GM10266 (cell line): ENCODE data around the gene GAL3ST2.

Experiments
- DNase-seq: peaks from one replicate; pipeline ENCODE4 v3.0.0; 2012; ENCODE audit errors: extremely low spot score
- CTCF ChIP-seq: IDR thresholded peaks from 2 replicates; pipeline ENCODE4 v1.5.1; 2012; ENCODE audit warnings: mild to moderate bottlenecking, low read depth; ENCODE audit not compliant: control insufficient read depth, insufficient read depth; ENCODE audit errors: missing control alignments

GAL3ST2 gene

GRCh38 chr2:241733391-241734207, 43.0 kb upstream of the GAL3ST2 start:
- no peak for TF ChIP-seq CTCF
- DNase-seq: no peak

- DNase-seq: no peak
- TF ChIP-seq CTCF: no peak
Measured at GRCh38 chr2:241734208-241734466, 42.5 kb upstream of the GAL3ST2 start.

GRCh38 chr2:241734467-241735208, 42.0 kb upstream of the GAL3ST2 start, which contains the start of gene D2HGDH:
Gene D2HGDH (plus strand): TSS chr2:241734630. CDS start chr2:241735225, 595 bp downstream.
- DNase-seq: peak; percentile 99
- no peak for TF ChIP-seq CTCF

- no peak for DNase-seq
- no peak for TF ChIP-seq CTCF
Measured at GRCh38 chr2:241736111-241736510, 40.5 kb upstream of the GAL3ST2 start.

- TF ChIP-seq CTCF: no peak
- DNase-seq: no peak
Measured at GRCh38 chr2:241738040-241738686, 38.5 kb upstream of the GAL3ST2 start.

GRCh38 chr2:241739177-241739576, 37.4 kb upstream of the GAL3ST2 start:
- no peak for DNase-seq
- no peak for TF ChIP-seq CTCF
